ENCODE measurements around the gene TBC1D17. TPM values are rescaled to one million over a fixed set of nuclear protein-coding genes. Genes with fewer than 3 reads are reported as not detected.

TBC1D17 gene
- total and polyA plus RNA-seq, 2 of the 13 experiments (the other 11 are each of a cell fraction or from before 2014, with no cell fraction given) = 9.7 to 16.9 TPM

DNA sequence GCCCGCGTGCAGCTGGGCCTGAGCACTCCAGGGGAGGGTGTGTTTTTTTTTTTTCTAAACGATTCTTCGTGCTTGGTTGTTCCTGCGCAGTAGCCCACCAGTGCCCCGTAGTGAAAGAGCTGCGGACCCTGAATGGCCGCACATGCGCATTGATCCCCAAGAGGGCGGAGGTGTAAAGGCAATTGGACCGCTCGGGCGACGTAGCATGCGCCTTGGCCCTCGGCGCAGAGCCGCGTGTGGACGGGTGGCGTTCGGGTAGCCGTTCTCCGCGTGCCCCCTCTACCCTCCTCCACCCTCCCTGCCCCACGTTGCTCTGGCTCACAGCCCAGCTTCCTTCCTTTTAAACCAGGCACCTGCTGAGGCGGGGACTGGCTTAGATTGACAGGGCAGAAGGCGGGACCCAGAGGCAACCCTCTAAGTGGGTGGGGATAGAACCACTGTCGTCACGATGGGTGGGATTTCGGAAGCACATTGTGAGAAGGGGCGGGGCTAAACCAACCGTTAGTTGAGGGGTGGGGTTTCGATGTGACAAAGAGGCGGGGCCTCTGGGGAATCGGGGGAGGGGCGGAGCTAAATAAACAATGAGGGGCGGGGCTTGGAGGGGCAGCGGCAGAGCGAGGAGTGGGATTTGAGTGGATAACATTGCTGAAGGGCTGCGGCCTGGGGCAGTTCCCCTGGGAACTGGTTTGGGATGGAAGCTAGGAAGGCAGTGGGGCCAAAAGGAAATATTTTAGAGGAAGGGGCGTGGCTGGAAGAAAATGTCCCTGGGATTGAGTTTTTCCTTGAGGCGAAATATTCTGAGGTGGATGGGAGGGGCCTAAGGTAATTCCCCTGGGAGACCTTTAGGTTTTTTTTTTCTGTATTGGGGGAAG lies 52.3 kb downstream of the TBC1D17 start (continued):
- TF ChIP-seq, protein P1, sequence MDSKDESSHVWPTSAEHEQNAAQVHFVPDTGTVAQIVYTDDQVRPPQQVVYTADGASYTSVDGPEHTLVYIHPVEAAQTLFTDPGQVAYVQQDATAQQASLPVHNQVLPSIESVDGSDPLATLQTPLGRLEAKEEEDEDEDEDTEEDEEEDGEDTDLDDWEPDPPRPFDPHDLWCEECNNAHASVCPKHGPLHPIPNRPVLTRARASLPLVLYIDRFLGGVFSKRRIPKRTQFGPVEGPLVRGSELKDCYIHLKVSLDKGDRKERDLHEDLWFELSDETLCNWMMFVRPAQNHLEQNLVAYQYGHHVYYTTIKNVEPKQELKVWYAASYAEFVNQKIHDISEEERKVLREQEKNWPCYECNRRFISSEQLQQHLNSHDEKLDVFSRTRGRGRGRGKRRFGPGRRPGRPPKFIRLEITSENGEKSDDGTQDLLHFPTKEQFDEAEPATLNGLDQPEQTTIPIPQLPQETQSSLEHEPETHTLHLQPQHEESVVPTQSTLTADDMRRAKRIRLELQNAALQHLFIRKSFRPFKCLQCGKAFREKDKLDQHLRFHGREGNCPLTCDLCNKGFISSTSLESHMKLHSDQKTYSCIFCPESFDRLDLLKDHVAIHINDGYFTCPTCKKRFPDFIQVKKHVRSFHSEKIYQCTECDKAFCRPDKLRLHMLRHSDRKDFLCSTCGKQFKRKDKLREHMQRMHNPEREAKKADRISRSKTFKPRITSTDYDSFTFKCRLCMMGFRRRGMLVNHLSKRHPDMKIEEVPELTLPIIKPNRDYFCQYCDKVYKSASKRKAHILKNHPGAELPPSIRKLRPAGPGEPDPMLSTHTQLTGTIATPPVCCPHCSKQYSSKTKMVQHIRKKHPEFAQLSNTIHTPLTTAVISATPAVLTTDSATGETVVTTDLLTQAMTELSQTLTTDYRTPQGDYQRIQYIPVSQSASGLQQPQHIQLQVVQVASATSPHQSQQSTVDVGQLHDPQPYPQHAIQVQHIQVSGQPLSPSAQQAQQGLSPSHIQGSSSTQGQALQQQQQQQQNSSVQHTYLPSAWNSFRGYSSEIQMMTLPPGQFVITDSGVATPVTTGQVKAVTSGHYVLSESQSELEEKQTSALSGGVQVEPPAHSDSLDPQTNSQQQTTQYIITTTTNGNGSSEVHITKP (CRISPR knock-in tag; IDR thresholded peaks at IDR 0.05; ENCODE audit: low read depth) = peak; percentile 62
- peak; percentile 77; the same call in 1 of the 2 replicates for TF ChIP-seq ZNF557 (CRISPR knock-in tag; IDR thresholded peaks at IDR 0.05)
- peak; percentile 73 for TF ChIP-seq SALL1 (CRISPR knock-in tag; IDR thresholded peaks at IDR 0.05)
- TF ChIP-seq CREB1 (IDR thresholded peaks at IDR 0.05) = peak; percentile 72
- peak; percentile 79 for TF ChIP-seq CREB1 (CRISPR knock-in tag; IDR thresholded peaks at IDR 0.05)
- TF ChIP-seq MYC (CRISPR knock-in tag; IDR thresholded peaks at IDR 0.05; ENCODE audit: borderline replicate concordance) = peak; percentile 97
- TF ChIP-seq, protein P2, sequence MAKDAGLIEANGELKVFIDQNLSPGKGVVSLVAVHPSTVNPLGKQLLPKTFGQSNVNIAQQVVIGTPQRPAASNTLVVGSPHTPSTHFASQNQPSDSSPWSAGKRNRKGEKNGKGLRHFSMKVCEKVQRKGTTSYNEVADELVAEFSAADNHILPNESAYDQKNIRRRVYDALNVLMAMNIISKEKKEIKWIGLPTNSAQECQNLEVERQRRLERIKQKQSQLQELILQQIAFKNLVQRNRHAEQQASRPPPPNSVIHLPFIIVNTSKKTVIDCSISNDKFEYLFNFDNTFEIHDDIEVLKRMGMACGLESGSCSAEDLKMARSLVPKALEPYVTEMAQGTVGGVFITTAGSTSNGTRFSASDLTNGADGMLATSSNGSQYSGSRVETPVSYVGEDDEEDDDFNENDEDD (CRISPR knock-in tag; IDR thresholded peaks at IDR 0.05; ENCODE audit: borderline replicate concordance) = peak; percentile 74; the same call in 1 of the 2 replicates
- TF ChIP-seq SMC3 (IDR thresholded peaks at IDR 0.05; ENCODE audit: low read length) = no peak
- TF ChIP-seq MTA3 (CRISPR knock-in tag; IDR thresholded peaks at IDR 0.05) = no peak
- peak; percentile 92 for TF ChIP-seq RBFOX2 (IDR thresholded peaks at IDR 0.05; ENCODE audit: low read depth, low read length)
- 0 out of 2 replicates have a peak, but pooled peaks have one; percentile 10 for TF ChIP-seq BRD4 (CRISPR knock-in tag; IDR thresholded peaks at IDR 0.05)
- TF ChIP-seq ZSCAN12 (CRISPR knock-in tag; IDR thresholded peaks at IDR 0.05) = 0 out of 2 replicates have a peak, but pooled peaks have one; percentile 1
- peak; percentile 93 for TF ChIP-seq HNRNPK (IDR thresholded peaks at IDR 0.05; ENCODE audit: low read depth, low read length, poor library complexity, severe bottlenecking)
- no peak; the same call in 1 of the 2 replicates for TF ChIP-seq RNF2 (conservative IDR thresholded peaks at IDR 0.05; ENCODE audit: low read depth)
- 0 out of 2 replicates have a peak, but pooled peaks have one; percentile 14 for TF ChIP-seq HMG20B (CRISPR knock-in tag; conservative IDR thresholded peaks at IDR 0.05)
- no peak for TF ChIP-seq ADNP (CRISPR knock-in tag; IDR thresholded peaks at IDR 0.05)
- TF ChIP-seq RAD51 (IDR thresholded peaks at IDR 0.05; ENCODE audit: borderline replicate concordance) = no peak
- TF ChIP-seq PITX1 (CRISPR knock-in tag; IDR thresholded peaks at IDR 0.05) = peak; percentile 28; the same call in 1 of the 2 replicates
- TF ChIP-seq ZNF205 (CRISPR knock-in tag; IDR thresholded peaks at IDR 0.05) = 0 out of 2 replicates have a peak, but pooled peaks have one; percentile 5
- TF ChIP-seq, protein P3, sequence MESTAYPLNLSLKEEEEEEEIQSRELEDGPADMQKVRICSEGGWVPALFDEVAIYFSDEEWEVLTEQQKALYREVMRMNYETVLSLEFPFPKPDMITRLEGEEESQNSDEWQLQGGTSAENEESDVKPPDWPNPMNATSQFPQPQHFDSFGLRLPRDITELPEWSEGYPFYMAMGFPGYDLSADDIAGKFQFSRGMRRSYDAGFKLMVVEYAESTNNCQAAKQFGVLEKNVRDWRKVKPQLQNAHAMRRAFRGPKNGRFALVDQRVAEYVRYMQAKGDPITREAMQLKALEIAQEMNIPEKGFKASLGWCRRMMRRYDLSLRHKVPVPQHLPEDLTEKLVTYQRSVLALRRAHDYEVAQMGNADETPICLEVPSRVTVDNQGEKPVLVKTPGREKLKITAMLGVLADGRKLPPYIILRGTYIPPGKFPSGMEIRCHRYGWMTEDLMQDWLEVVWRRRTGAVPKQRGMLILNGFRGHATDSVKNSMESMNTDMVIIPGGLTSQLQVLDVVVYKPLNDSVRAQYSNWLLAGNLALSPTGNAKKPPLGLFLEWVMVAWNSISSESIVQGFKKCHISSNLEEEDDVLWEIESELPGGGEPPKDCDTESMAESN (CRISPR knock-in tag; conservative IDR thresholded peaks at IDR 0.05) = peak; percentile 54
- peak; percentile 84; the same call in 1 of the 2 replicates for TF ChIP-seq POLR2AphosphoS2 (IDR thresholded peaks at IDR 0.05; ENCODE audit: low read depth, low read length)
- peak; percentile 33; the same call in 1 of the 2 replicates for TF ChIP-seq SIX4 (CRISPR knock-in tag; IDR thresholded peaks at IDR 0.05)
- TF ChIP-seq, protein P4, sequence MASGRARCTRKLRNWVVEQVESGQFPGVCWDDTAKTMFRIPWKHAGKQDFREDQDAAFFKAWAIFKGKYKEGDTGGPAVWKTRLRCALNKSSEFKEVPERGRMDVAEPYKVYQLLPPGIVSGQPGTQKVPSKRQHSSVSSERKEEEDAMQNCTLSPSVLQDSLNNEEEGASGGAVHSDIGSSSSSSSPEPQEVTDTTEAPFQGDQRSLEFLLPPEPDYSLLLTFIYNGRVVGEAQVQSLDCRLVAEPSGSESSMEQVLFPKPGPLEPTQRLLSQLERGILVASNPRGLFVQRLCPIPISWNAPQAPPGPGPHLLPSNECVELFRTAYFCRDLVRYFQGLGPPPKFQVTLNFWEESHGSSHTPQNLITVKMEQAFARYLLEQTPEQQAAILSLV (CRISPR knock-in tag; IDR thresholded peaks at IDR 0.05; ENCODE audit: borderline replicate concordance) = peak; percentile 90; the same call in 1 of the 2 replicates
